HG03064 (cell line): Measurements from ENCODE around the gene RNF182.

Source experiments
- ATAC-seq: cut with Tn5 transposase; IDR thresholded peaks from one replicate; pipeline ENCODE4 v1.9.1; 2021; ENCODE audit warnings: low read depth; ENCODE audit not compliant: unreplicated experiment

Gene RNF182

DNA sequence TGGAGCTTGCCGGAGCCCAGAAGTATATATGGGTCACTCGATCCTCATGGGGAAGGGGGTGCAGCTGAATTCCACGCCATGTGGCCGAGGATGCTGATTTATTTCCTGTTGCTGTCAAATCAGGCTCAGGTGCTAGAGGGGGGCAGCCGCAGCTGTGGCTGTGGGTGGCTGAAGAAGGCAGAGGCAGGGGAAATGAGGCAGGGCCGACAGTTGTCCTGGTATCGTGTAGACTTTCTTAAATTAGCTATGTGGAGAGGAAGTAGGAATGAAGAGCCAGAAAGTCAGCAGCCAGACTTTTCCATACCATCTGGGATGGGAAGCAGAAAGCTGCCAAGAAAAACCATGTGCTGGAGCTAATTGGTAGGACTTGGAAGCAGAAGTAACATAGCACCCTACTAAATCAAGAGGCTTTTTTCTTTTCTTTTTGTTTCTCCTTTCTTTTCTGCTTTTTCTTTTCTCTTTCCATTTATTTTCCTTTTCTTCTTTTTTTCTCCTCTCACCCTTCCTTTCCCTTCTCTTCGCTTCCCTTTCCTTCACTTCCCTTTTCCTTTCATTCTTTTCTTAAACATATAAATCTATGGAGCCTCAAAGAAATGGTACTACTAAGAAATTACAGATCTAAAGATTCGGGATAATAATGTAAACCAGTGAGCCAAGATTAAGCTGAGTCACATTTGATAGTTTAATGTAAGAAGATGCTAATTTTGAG lies 102.2 kb downstream of the RNF182 start:
- no peak for ATAC-seq

DNA sequence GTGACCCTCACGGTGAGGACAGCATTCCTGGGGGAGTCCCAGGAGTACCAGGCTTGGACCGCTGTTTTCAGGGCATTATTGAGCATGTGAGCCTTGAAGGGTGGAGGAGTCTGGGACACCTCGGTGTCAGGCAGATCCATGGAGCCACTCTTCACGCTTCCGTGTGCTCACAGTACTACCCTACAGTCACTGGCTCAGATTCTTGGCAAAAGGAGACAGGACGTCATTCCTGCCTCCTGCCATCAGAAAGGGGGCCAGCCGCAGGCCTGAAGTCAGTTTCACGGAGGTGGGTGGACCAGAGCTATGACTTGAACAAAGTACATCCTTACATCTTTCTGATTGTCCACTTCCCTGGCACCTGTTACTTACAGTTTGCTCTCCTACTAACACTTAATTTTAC lies 103.9 kb downstream of the RNF182 start:
- no peak for ATAC-seq

DNA sequence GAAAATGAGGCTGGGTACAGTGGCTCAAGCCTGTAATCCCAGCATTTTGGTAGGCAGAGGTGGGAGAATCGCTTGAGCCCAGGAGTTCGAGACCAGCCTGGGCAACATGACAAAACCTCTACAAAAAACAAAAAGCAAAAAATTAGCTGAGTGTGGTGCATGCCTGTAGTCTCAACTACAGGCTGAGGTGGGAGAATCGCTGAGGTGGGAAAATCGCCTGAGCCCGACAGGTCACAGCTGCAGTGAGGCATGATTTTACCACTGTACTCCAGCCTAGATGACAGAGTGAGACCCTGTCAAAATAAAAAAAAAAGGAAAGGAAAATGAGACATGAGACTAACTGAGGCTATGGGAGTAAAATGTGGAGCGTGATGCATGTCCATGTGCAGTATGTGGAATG lies 104.9 kb downstream of the RNF182 start:
- ATAC-seq = no peak
